Retinal pigment epithelial cell (primary cell): Measurements from ENCODE around the gene CCDC195.

ENCODE experiments used
- DNase-seq: peaks from one replicate; pipeline ENCODE4 v3.0.0-alpha.2; 2010; ENCODE audit warnings: low read depth
- H3K4me3 ChIP-seq: 2 replicates; pipeline ENCODE4 v1.5.1; 2011; ENCODE audit warnings: mild to moderate bottlenecking, low read length, control low read depth, moderate library complexity
- TF ChIP-seq, protein P1 (sequence below): conservative IDR thresholded peaks from 2 replicates; pipeline ENCODE4 v1.5.1; 2011; ENCODE audit warnings: low read depth, low read length, control low read depth, inconsistent platforms

Gene CCDC195

DNA sequence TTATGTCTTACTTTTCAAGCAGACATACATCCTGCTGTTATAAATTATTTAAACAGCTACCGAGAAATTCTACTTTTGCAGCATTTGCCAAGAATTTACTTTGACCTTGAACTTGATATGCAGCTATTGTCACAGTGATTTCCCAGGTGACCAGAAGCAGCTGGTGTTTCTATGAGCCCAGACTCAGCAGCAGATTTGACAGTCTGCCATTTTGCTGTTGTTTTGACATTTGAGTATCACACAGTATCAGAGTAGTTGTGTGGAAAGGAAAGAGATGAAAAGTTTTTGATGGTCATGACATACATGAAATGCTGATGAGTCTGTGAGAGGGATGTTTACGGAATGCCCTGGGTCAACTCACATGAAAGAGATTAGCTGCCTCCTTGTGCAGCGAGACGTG lies 6.6 kb upstream of the CCDC195 start:
- TF ChIP-seq, protein P1, sequence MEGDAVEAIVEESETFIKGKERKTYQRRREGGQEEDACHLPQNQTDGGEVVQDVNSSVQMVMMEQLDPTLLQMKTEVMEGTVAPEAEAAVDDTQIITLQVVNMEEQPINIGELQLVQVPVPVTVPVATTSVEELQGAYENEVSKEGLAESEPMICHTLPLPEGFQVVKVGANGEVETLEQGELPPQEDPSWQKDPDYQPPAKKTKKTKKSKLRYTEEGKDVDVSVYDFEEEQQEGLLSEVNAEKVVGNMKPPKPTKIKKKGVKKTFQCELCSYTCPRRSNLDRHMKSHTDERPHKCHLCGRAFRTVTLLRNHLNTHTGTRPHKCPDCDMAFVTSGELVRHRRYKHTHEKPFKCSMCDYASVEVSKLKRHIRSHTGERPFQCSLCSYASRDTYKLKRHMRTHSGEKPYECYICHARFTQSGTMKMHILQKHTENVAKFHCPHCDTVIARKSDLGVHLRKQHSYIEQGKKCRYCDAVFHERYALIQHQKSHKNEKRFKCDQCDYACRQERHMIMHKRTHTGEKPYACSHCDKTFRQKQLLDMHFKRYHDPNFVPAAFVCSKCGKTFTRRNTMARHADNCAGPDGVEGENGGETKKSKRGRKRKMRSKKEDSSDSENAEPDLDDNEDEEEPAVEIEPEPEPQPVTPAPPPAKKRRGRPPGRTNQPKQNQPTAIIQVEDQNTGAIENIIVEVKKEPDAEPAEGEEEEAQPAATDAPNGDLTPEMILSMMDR: no peak
- no peak for DNase-seq
- no peak overlapping the region for H3K4me3 ChIP-seq

GRCh38 chr2:224722250-224722649 lies 6.1 kb upstream of the CCDC195 start:
- peak; percentile 14 for DNase-seq
- no peak overlapping the region for H3K4me3 ChIP-seq
- TF ChIP-seq, protein P1: no peak

- TF ChIP-seq, protein P1: no peak
- no peak overlapping the region for H3K4me3 ChIP-seq
- DNase-seq: no peak
Observed at GRCh38 chr2:224716921-224717320, 756 bp upstream of the CCDC195 start.

- TF ChIP-seq, protein P1: no peak
- no peak for DNase-seq
- no peak overlapping the region for H3K4me3 ChIP-seq
Observed at GRCh38 chr2:224711859-224712665, 4.1 kb downstream of the CCDC195 start.

DNA sequence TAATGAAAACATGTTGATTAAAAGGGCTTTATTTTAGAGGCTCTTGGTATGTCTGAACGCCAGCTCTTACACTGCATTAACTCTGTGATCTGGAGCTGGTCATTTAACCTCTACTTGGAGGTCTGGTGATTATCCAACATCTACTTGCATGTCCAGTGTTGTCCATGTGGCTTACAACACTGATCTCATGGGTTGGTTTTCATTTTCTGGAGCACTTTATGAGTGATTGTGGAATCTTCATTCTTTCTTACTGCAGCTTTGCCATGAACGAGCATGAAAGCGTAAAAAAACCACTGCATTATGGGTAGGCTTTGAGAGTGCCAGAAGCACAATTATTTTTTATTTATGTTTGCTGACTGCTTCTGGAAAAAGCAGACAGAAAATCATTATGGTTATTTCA lies 4.8 kb downstream of the CCDC195 start:
- TF ChIP-seq, protein P1: no peak
- DNase-seq: no peak
- H3K4me3 ChIP-seq: no peak overlapping the region

- DNase-seq: no peak
- no peak overlapping the region for H3K4me3 ChIP-seq
- TF ChIP-seq, protein P1: no peak
Observed at GRCh38 chr2:224709301-224709700, 6.9 kb downstream of the CCDC195 start.

GRCh38 chr2:224694502-224694901 lies 21.7 kb downstream of the CCDC195 start:
- no peak for DNase-seq
- no peak overlapping the region for H3K4me3 ChIP-seq
- TF ChIP-seq, protein P1: no peak
